Astrocyte (in vitro differentiated cells and primary cell): Measurements from ENCODE around the gene PLEKHG5. TPM values are rescaled to one million over a fixed set of nuclear protein-coding genes. Genes with fewer than 3 reads are reported as not detected.
"Not testable (repeated sequence)": the region's sequence is repeated elsewhere in the genome, so short reads cannot be mapped to it uniquely, and the experiment has no call there.

Source experiments
- DNase-seq: peaks from one replicate; pipeline ENCODE4 v3.0.0-alpha.2; 2010; ENCODE audit warnings: low read depth
- FAIRE-seq: peaks from 2 replicates; lab custom pipeline; 2011; peaks lifted over from hg19 to GRCh38; lab: Jason Lieb, UNC
- H2AFZ ChIP-seq: 2 replicates; pipeline ENCODE4 v1.6.0; 2012; ENCODE audit warnings: low read depth, low read length, inconsistent platforms
- H3K27ac ChIP-seq: 2 replicates; pipeline ENCODE4 v1.5.1; 2011; ENCODE audit warnings: low read depth, low read length, inconsistent platforms
- H3K27me3 ChIP-seq: 2 replicates; pipeline ENCODE4 v1.6.0; 2011; ENCODE audit warnings: low read length, inconsistent platforms; ENCODE audit not compliant: insufficient read depth
- H3K36me3 ChIP-seq: 2 replicates; pipeline ENCODE4 v1.5.1; 2011; ENCODE audit warnings: low read length, inconsistent platforms; ENCODE audit not compliant: insufficient read depth
- H3K4me1 ChIP-seq: 2 replicates; pipeline ENCODE4 v1.5.1; 2011; ENCODE audit warnings: low read length, inconsistent platforms; ENCODE audit not compliant: insufficient read depth
- H3K4me2 ChIP-seq: 2 replicates; pipeline ENCODE4 v1.6.0; 2012; ENCODE audit warnings: low read length, inconsistent platforms
- H3K4me3 ChIP-seq: 2 replicates; pipeline ENCODE4 v1.5.1; 2011; ENCODE audit warnings: low read depth, mild to moderate bottlenecking, low read length, inconsistent platforms; ENCODE audit not compliant: insufficient read depth
- H3K79me2 ChIP-seq: 2 replicates; pipeline ENCODE4 v1.6.0; 2012; ENCODE audit warnings: mild to moderate bottlenecking, low read length, inconsistent platforms; ENCODE audit not compliant: insufficient read depth
- H3K9ac ChIP-seq: 2 replicates; pipeline ENCODE4 v1.6.0; 2012; ENCODE audit warnings: mild to moderate bottlenecking, low read length, inconsistent platforms
- H3K9me3 ChIP-seq: 2 replicates; pipeline ENCODE4 v1.5.1; 2012; ENCODE audit warnings: low read depth, mild to moderate bottlenecking, low read length, inconsistent platforms; ENCODE audit not compliant: insufficient read depth
- H4K20me1 ChIP-seq: 2 replicates; pipeline ENCODE4 v1.6.0; 2012; ENCODE audit warnings: low read length, inconsistent platforms; ENCODE audit not compliant: insufficient read depth
- H3K27ac Mint-ChIP-seq: one replicate; pipeline ENCODE4 v1.8.0; 2021; ENCODE audit warnings: mild to moderate bottlenecking, mixed read lengths; ENCODE audit not compliant: unreplicated experiment
- H3K27me3 Mint-ChIP-seq: one replicate; pipeline ENCODE4 v1.8.0; 2021; ENCODE audit warnings: low read depth, mixed read lengths; ENCODE audit not compliant: unreplicated experiment
- H3K36me3 Mint-ChIP-seq: one replicate; pipeline ENCODE4 v1.8.0; 2021; ENCODE audit warnings: low read depth, mixed read lengths; ENCODE audit not compliant: unreplicated experiment
- H3K4me1 Mint-ChIP-seq: one replicate; pipeline ENCODE4 v1.8.0; 2021; ENCODE audit warnings: low read depth, mixed read lengths; ENCODE audit not compliant: unreplicated experiment
- H3K4me3 Mint-ChIP-seq: one replicate; pipeline ENCODE4 v1.8.0; 2021; ENCODE audit warnings: mild to moderate bottlenecking, moderate library complexity, mixed read lengths; ENCODE audit not compliant: unreplicated experiment
- H3K9me3 Mint-ChIP-seq: one replicate; pipeline ENCODE4 v1.8.0; 2021; ENCODE audit warnings: mild to moderate bottlenecking, mixed read lengths; ENCODE audit not compliant: unreplicated experiment
- CTCF ChIP-seq: IDR thresholded peaks from 2 replicates; pipeline ENCODE4 v1.5.1; 2011; ENCODE audit warnings: low read depth, mild to moderate bottlenecking, inconsistent platforms, low read length, moderate library complexity; ENCODE audit not compliant: insufficient read depth
- EZH2 ChIP-seq: IDR thresholded peaks from 2 replicates; pipeline ENCODE4 v1.6.1; 2012; ENCODE audit warnings: mild to moderate bottlenecking, low read length, inconsistent platforms; ENCODE audit not compliant: insufficient read depth
- total RNA-seq: library from RNA; stranded (reverse); gene quantifications from 2 replicates; pipeline ENCODE4 v1.2.1, GENCODE V29; 2021

Gene PLEKHG5
- total RNA-seq, 1 donor from 2014 or later, result 25.1 TPM

GRCh38 chr1:6446665-6447015 is 44.8 kb downstream of the PLEKHG5 start:
- Histone ChIP-seq H3K9ac (no peak overlapping the region), H3K4me2 (no peak overlapping the region), H3K79me2 (no peaks in the 10 kb centered on the region), H3K9me3 (no peaks in the 10 kb centered on the region), H3K4me3 (no peak overlapping the region), H4K20me1 (no peaks in the 10 kb centered on the region), H3K4me1 (no peaks in the 10 kb centered on the region), H3K27me3 (peaks cover 25% of the 10 kb centered on the region), H3K27ac (no peak overlapping the region), H3K36me3 (no peaks in the 10 kb centered on the region), H2AFZ (no peak overlapping the region)
- FAIRE-seq (no peak), DNase-seq (no peak)
- no peak overlapping the region for H3K4me3 Mint-ChIP-seq
- H3K9me3 Mint-ChIP-seq, result peaks cover 2% of the 10 kb centered on the region
- no peak for TF ChIP-seq CTCF
- H3K36me3 Mint-ChIP-seq, result peaks cover 4% of the 10 kb centered on the region
- no peak overlapping the region for H3K27ac Mint-ChIP-seq
- H3K27me3 Mint-ChIP-seq, result peaks cover 44% of the 10 kb centered on the region
- no peaks in the 10 kb centered on the region for H3K4me1 Mint-ChIP-seq

- not testable (repeated sequence) for H3K9me3 ChIP-seq, H3K4me3 Mint-ChIP-seq, H3K4me2 ChIP-seq, H3K27ac ChIP-seq, H3K79me2 ChIP-seq, H3K27ac Mint-ChIP-seq, H3K4me3 ChIP-seq, H4K20me1 ChIP-seq, H2AFZ ChIP-seq, H3K9ac ChIP-seq, FAIRE-seq, H3K36me3 Mint-ChIP-seq, H3K36me3 ChIP-seq, H3K4me1 Mint-ChIP-seq, H3K9me3 Mint-ChIP-seq, H3K4me1 ChIP-seq, DNase-seq
- peaks cover 49% of the 10 kb centered on the region for H3K27me3 Mint-ChIP-seq
- peaks cover 28% of the 10 kb centered on the region for H3K27me3 ChIP-seq
Observed at GRCh38 chr1:6445929-6446328, 45.5 kb downstream of the PLEKHG5 start.

GRCh38 chr1:6445062-6445763 is 46.3 kb downstream of the PLEKHG5 start:
- H3K27me3 Mint-ChIP-seq, result peaks cover 46% of the 10 kb centered on the region
- peaks cover 4% of the 10 kb centered on the region for H3K36me3 Mint-ChIP-seq

More at GRCh38 chr1:6445062-6445763, 46.3 kb downstream of the PLEKHG5 start:
- Histone ChIP-seq H3K9ac (no peak overlapping the region), H2AFZ (no peak overlapping the region), H3K4me2 (no peak overlapping the region), H3K4me1 (no peaks in the 10 kb centered on the region), H3K36me3 (no peaks in the 10 kb centered on the region), H3K27ac (no peak overlapping the region), H3K27me3 (peaks cover 25% of the 10 kb centered on the region), H3K79me2 (no peaks in the 10 kb centered on the region), H3K9me3 (no peaks in the 10 kb centered on the region), H3K4me3 (no peak overlapping the region), H4K20me1 (no peaks in the 10 kb centered on the region)
- peak; percentile 73 for FAIRE-seq
- Mint-ChIP-seq H3K4me3 (no peak overlapping the region), H3K4me1 (no peaks in the 10 kb centered on the region), H3K9me3 (peaks cover 2% of the 10 kb centered on the region), H3K27ac (no peak overlapping the region)
- peak; percentile 10 for DNase-seq
- TF ChIP-seq CTCF (peak; percentile 31), EZH2 (no peak)
